ENCODE results near the gene TRMT112.

GRCh38 chr11:64305691-64306562 lies 11.4 kb downstream of the TRMT112 start:
- TF ChIP-seq CTCF (IDR thresholded peaks at IDR 0.05), result peak in 1 of 6 experiments; percentile 18
- peak in 1 of 4 donors; percentile 49 for TF ChIP-seq POLR2A (IDR thresholded peaks at IDR 0.05)
